SK-N-SH (cell line): ENCODE data around the gene POP5. TPM values are rescaled to one million over a fixed set of nuclear protein-coding genes. Genes with fewer than 3 reads are reported as not detected.
"Not testable (repeated sequence)": the region's sequence is repeated elsewhere in the genome, so short reads cannot be mapped to it uniquely, and the experiment has no call there.

Source experiments
- CTCF ChIA-PET: fragments of 300-600, 350-600 bp; formaldehyde crosslinking; extraction: SDS; loops from one replicate; lab custom pipeline; 2021; lab: Yijun Ruan, JAX
- POLR2A ChIA-PET: fragments of 350-600 bp; sonication (Branson Sonifier 250); formaldehyde crosslinking; extraction: SDS; loops from one replicate; lab custom pipeline; 2020; ENCODE audit warnings: antibody characterized with exemption, inconsistent platforms; lab: Yijun Ruan, JAX
- DNase-seq: peaks from one replicate; pipeline ENCODE4 v3.0.0; 2012
- H2AFZ ChIP-seq: fragments of 200-600 bp; sonication (generic); 2 replicates; pipeline ENCODE4 v1.8.1; 2016; ENCODE audit warnings: antibody characterized with exemption, mild to moderate bottlenecking, low read depth
- H3F3A ChIP-seq: fragments of 200-600 bp; sonication (generic); replicated peaks from 2 replicates; pipeline ENCODE3; 2016; ENCODE audit warnings: antibody characterized with exemption, mild to moderate bottlenecking; ENCODE audit not compliant: insufficient read depth
- H3K27ac ChIP-seq, 2 experiments: fragments of 200-500 bp in 1 of 2; fragments of 200-600 bp in 1 of 2; sonication (Bioruptor generic) in 1 of 2; sonication (generic), shearing (Covaris generic) in 1 of 2; 2 replicates each; pipeline versions ENCODE4 v1.5.1 to v1.6.1; 2014 to 2016; ENCODE audit warnings: low read depth in 2 of 2, inconsistent platforms in 1 of 2, low read length in 1 of 2, mild to moderate bottlenecking in 1 of 2, mixed read lengths in 1 of 2
- H3K27me3 ChIP-seq: fragments of 200-600 bp; sonication (generic), shearing (Covaris generic); 2 replicates; pipeline ENCODE4 v1.6.1; 2016; ENCODE audit warnings: mixed run types; ENCODE audit not compliant: insufficient read depth
- H3K36me3 ChIP-seq, 2 experiments: fragments of 200-500 bp in 1 of 2; fragments of 200-600 bp in 1 of 2; sonication (Bioruptor generic) in 1 of 2; sonication (generic) in 1 of 2; replicated peaks in 1 of 2; 2 replicates each; pipeline versions ENCODE3 to v1.5.1; 2014 to 2016; ENCODE audit warnings: low read length in 1 of 2, mild to moderate bottlenecking in 1 of 2; ENCODE audit not compliant: insufficient read depth in 2 of 2, control insufficient read depth in 1 of 2
- H3K4me1 ChIP-seq, 2 experiments: fragments of 200-500 bp in 1 of 2; fragments of 200-600 bp in 1 of 2; sonication (Bioruptor generic) in 1 of 2; sonication (generic), shearing (Covaris generic) in 1 of 2; 2 replicates each; pipeline versions ENCODE4 v1.5.1 to v1.6.1; 2014 to 2016; ENCODE audit warnings: low read depth in 1 of 2, low read length in 1 of 2, mixed run types in 1 of 2; ENCODE audit not compliant: insufficient read depth in 2 of 2, control insufficient read depth in 1 of 2
- H3K4me2 ChIP-seq: fragments of 200-600 bp; sonication (generic), shearing (Covaris generic); 2 replicates; pipeline ENCODE4 v1.6.1; 2017; ENCODE audit warnings: mixed run types
- H3K4me3 ChIP-seq, 2 experiments: fragments of 200-500 bp in 1 of 2; fragments of 200-600 bp in 1 of 2; sonication (Bioruptor generic) in 1 of 2; sonication (generic), shearing (Covaris generic) in 1 of 2; 2 replicates each; pipeline versions ENCODE4 v1.5.1 to v1.8.1; 2014 to 2016; ENCODE audit warnings: low read depth in 2 of 2, inconsistent platforms in 1 of 2, low read length in 1 of 2, mild to moderate bottlenecking in 1 of 2, mixed read lengths in 1 of 2, moderate library complexity in 1 of 2
- H3K79me2 ChIP-seq: fragments of 200-600 bp; sonication (generic); 2 replicates; pipeline ENCODE4 v1.8.1; 2017; ENCODE audit warnings: mild to moderate bottlenecking; ENCODE audit not compliant: insufficient read depth
- H3K9ac ChIP-seq: fragments of 200-600 bp; sonication (generic); 2 replicates; pipeline ENCODE4 v1.6.1; 2017; ENCODE audit warnings: mixed run types
- H3K9me2 ChIP-seq: fragments of 200-600 bp; sonication (generic); 2 replicates; pipeline ENCODE4 v1.6.1; 2017; ENCODE audit warnings: mixed run types
- H3K9me3 ChIP-seq: fragments of 200-600 bp; sonication (generic); 2 replicates; pipeline ENCODE4 v1.6.1; 2017; ENCODE audit warnings: mixed run types, mild to moderate bottlenecking, moderate library complexity
- H4K20me1 ChIP-seq: fragments of 200-600 bp; sonication (generic); 2 replicates; pipeline ENCODE4 v1.6.1; 2017; ENCODE audit warnings: mild to moderate bottlenecking, mixed run types; ENCODE audit not compliant: insufficient read depth
- FOSL2 ChIP-seq: IDR thresholded peaks from 2 replicates; pipeline ENCODE4 v1.4.0; 2012; ENCODE audit warnings: low read depth, mild to moderate bottlenecking, moderate library complexity, borderline replicate concordance
- GABPA ChIP-seq: IDR thresholded peaks from 2 replicates; pipeline ENCODE4 v1.4.0; 2012; ENCODE audit warnings: low read depth, mild to moderate bottlenecking
- MEF2A ChIP-seq: IDR thresholded peaks from 2 replicates; pipeline ENCODE4 v1.4.0; 2012; ENCODE audit warnings: low read depth, borderline replicate concordance
- POLR2AphosphoS5 ChIP-seq: IDR thresholded peaks from 2 replicates; pipeline ENCODE4 v1.6.1; 2012; ENCODE audit warnings: low read depth, low read length
- RAD21 ChIP-seq: IDR thresholded peaks from 2 replicates; pipeline ENCODE4 v1.6.1; 2012; ENCODE audit warnings: mild to moderate bottlenecking, low read length
- REST ChIP-seq: IDR thresholded peaks from 2 replicates; pipeline ENCODE4 v1.6.1; 2012; ENCODE audit warnings: mild to moderate bottlenecking, low read depth, low read length, moderate library complexity
- SIN3A ChIP-seq: IDR thresholded peaks from 2 replicates; pipeline ENCODE4 v1.6.1; 2012; ENCODE audit warnings: low read depth, mild to moderate bottlenecking, low read length, moderate library complexity, borderline replicate concordance
- SMC3 ChIP-seq: IDR thresholded peaks from 2 replicates; pipeline ENCODE4 v1.6.1; 2012; ENCODE audit warnings: low read depth, low read length, improper control_type of control experiment
- TEAD4 ChIP-seq: IDR thresholded peaks from 2 replicates; pipeline ENCODE4 v1.4.0; 2012; ENCODE audit warnings: mild to moderate bottlenecking, borderline replicate concordance; ENCODE audit not compliant: insufficient read depth
- YY1 ChIP-seq: IDR thresholded peaks from 2 replicates; pipeline ENCODE4 v1.4.0; 2012; ENCODE audit warnings: low read depth, mild to moderate bottlenecking
- WGBS: methylation state at CpG from one replicate; pipeline ENCODE4 v1.1.6; 2017; ENCODE audit warnings: low lambda C conversion rate; 5-methylcytosine and 5-hydroxymethylcytosine counted together
- polyA plus RNA-seq, 3 experiments: library from polyadenylated mRNA; depleted of rRNA; stranded (reverse); fragments of >200 nt; gene quantifications; 2 replicates each; pipeline ENCODE4 v1.2.3, GENCODE V29; 2012

The POP5 gene
- polyA plus RNA-seq, 1 of the 3 experiments (the other 2 are of a cell fraction) = 129 TPM

GRCh38 chr12:120614848-120615247 lies 33.6 kb upstream of the POP5 start:
- CTCF ChIA-PET = interaction anchor here (1.2 kb wide), 1 partner anchor 15 kb away, joined by 4 read pairs; no protein-coding TSS in a partner anchor

GRCh38 chr12:120611534-120611933 lies 30.3 kb upstream of the POP5 start:
- H4K20me1 ChIP-seq, H3K4me1 ChIP-seq, H3K36me3 ChIP-seq, H3K9ac ChIP-seq, H3K27ac ChIP-seq, CTCF ChIA-PET, H2AFZ ChIP-seq, H3K9me2 ChIP-seq, H3K9me3 ChIP-seq, H3K4me3 ChIP-seq, H3K79me2 ChIP-seq, DNase-seq, H3K4me2 ChIP-seq, H3K27me3 ChIP-seq, POLR2A ChIA-PET, H3F3A ChIP-seq: not testable (repeated sequence)
- WGBS = 9% methylated on average over 1 of the region's 1 CpG

More at GRCh38 chr12:120614848-120615247, 33.6 kb upstream of the POP5 start:
- POLR2A ChIA-PET = no interaction called here
- Histone ChIP-seq H3K9me3 (no peaks in the 10 kb centered on the region), H3K4me3 (no peak overlapping the region), H3K9me2 (no peaks in the 10 kb centered on the region), H3F3A (no peaks in the 10 kb centered on the region), H3K4me1 (no peaks in the 10 kb centered on the region), H3K9ac (no peak overlapping the region), H3K4me2 (no peak overlapping the region), H4K20me1 (no peaks in the 10 kb centered on the region), H3K27ac (no peak overlapping the region), H2AFZ (no peak overlapping the region), H3K27me3 (peaks cover 16% of the 10 kb centered on the region; the same call in 1 of the 2 replicates), H3K36me3 (no peaks in the 10 kb centered on the region), H3K79me2 (no peaks in the 10 kb centered on the region)
- TF ChIP-seq REST (no peak), TEAD4 (no peak), MEF2A (no peak), YY1 (no peak), POLR2AphosphoS5 (no peak), SMC3 (no peak), FOSL2 (no peak), GABPA (no peak), SIN3A (no peak), RAD21 (no peak)
- DNase-seq = no peak
